Measurements from ENCODE around the gene PSMC3IP.
"Not testable (repeated sequence)": the region's sequence is repeated elsewhere in the genome, so short reads cannot be mapped to it uniquely, and the experiment has no call there.

The PSMC3IP gene

GRCh38 chr17:42577532-42578281, at the start of gene PSMC3IP:
TSS of gene PSMC3IP (minus strand) at chr17:42577729. CDS start at chr17:42577686, 43 bp downstream.
- POLR2A ChIA-PET: interaction anchor here (0.6 to 2.9 kb wide), 11 partner anchors 10 to 203 kb away, joined by 3 to 20 read pairs (median 5); partner anchors contain the start of genes CAVIN1, MLX, PLEKHH3 and RETREG3
- peak; percentile 68 for TF ChIP-seq CTCF (IDR thresholded peaks at IDR 0.05; ENCODE audit: insufficient read depth, low read length, missing control alignments)
- peak; percentile 65 for DNase-seq (ENCODE audit: low read depth, low spot score)
- CTCF ChIA-PET: interaction anchor here (0.7 to 6.2 kb wide), 48 partner anchors 8 to 421 kb away, joined by 3 to 120 read pairs (median 5); partner anchors contain the start of genes BECN1, CCR10, CNTNAP1 and MLX
- H3K4me3 ChIP-seq (ENCODE audit: low read depth, low read length): peak within 1 kb of the TSS; percentile 91

GRCh38 chr17:42623732-42624596, 46.4 kb upstream of the PSMC3IP start:
- CTCF ChIA-PET: interaction anchor here (1.1 kb wide), 1 partner anchor 9 kb away, joined by 3 read pairs; no protein-coding TSS in a partner anchor

GRCh38 chr17:42623271-42623670, 45.7 kb upstream of the PSMC3IP start:
- POLR2A ChIA-PET: no interaction called here
- DNase-seq (ENCODE audit: low read depth, low spot score): no peak
- no peak overlapping the region for H3K4me3 ChIP-seq (ENCODE audit: low read depth, low read length)
- CTCF ChIA-PET: no interaction called here
- TF ChIP-seq CTCF (IDR thresholded peaks at IDR 0.05; ENCODE audit: insufficient read depth, low read length, missing control alignments): no peak

More at GRCh38 chr17:42623732-42624596, 46.4 kb upstream of the PSMC3IP start:
- no peak for TF ChIP-seq CTCF (IDR thresholded peaks at IDR 0.05; ENCODE audit: insufficient read depth, low read length, missing control alignments)
- POLR2A ChIA-PET: no interaction called here
- no peak overlapping the region for H3K4me3 ChIP-seq (ENCODE audit: low read depth, low read length)
- no peak for DNase-seq (ENCODE audit: low read depth, low spot score)

- CTCF ChIA-PET; DNase-seq (ENCODE audit: low read depth, low spot score); H3K4me3 ChIP-seq (ENCODE audit: low read depth, low read length); POLR2A ChIA-PET: not testable (repeated sequence)
These were observed 44.5 kb upstream of the PSMC3IP start for GRCh38 chr17:42621987-42622386.

- TF ChIP-seq CTCF (IDR thresholded peaks at IDR 0.05; ENCODE audit: insufficient read depth, low read length, missing control alignments): no peak
- H3K4me3 ChIP-seq (ENCODE audit: low read depth, low read length): no peak overlapping the region
- POLR2A ChIA-PET: interaction anchor here (2.4 kb wide), 1 partner anchor 9 kb away, joined by 11 read pairs; the partner anchor contains the start of genes RETREG3 and TUBG1
- CTCF ChIA-PET: interaction anchor here (1.0 to 1.4 kb wide), 2 partner anchors 9 to 36 kb away, joined by 4 to 5 read pairs; partner anchors contain the start of genes RETREG3 and TUBG1
- no peak for DNase-seq (ENCODE audit: low read depth, low spot score)
These were observed 41.1 kb upstream of the PSMC3IP start for GRCh38 chr17:42618442-42619150.

- TF ChIP-seq CTCF (IDR thresholded peaks at IDR 0.05; ENCODE audit: insufficient read depth, low read length, missing control alignments): no peak
- ChIA-PET CTCF (interaction anchor here (1.4 kb wide), 1 partner anchor 36 kb away, joined by 4 read pairs; no protein-coding TSS in a partner anchor), POLR2A (interaction anchor here (2.4 kb wide), 1 partner anchor 9 kb away, joined by 11 read pairs; the partner anchor contains the start of genes RETREG3 and TUBG1)
- no peak for DNase-seq (ENCODE audit: low read depth, low spot score)
- H3K4me3 ChIP-seq (ENCODE audit: low read depth, low read length): no peak overlapping the region
These were observed 40.5 kb upstream of the PSMC3IP start for GRCh38 chr17:42617956-42618431.
